Peyer's patch (tissue), 4 donors: ENCODE results near the gene PAQR9.

ENCODE experiments used
- POLR2A ChIP-seq, 2 donors: fragments of 450-650 bp; IDR thresholded peaks; one replicate each; pipeline ENCODE4 v1.5.1; 2017; ENCODE audit warnings: antibody characterized with exemption in 2 of 2, mild to moderate bottlenecking in 2 of 2, moderate library complexity in 2 of 2
- TF ChIP-seq, protein P1 (sequence below), 6 experiments: fragments of 450-650 bp in 4 of 6; fragments of 200-600 bp in 2 of 6; sonication (generic) in 1 of 6; IDR thresholded peaks; one replicate each; pipeline ENCODE4 v1.5.1; 2017 to 2019; ENCODE audit warnings: antibody characterized with exemption in 6 of 6, mild to moderate bottlenecking in 3 of 6, moderate library complexity in 1 of 6

GRCh38 chr3:142952272-142953193, 10.9 kb downstream of the PAQR9 start:
- TF ChIP-seq, protein P1, sequence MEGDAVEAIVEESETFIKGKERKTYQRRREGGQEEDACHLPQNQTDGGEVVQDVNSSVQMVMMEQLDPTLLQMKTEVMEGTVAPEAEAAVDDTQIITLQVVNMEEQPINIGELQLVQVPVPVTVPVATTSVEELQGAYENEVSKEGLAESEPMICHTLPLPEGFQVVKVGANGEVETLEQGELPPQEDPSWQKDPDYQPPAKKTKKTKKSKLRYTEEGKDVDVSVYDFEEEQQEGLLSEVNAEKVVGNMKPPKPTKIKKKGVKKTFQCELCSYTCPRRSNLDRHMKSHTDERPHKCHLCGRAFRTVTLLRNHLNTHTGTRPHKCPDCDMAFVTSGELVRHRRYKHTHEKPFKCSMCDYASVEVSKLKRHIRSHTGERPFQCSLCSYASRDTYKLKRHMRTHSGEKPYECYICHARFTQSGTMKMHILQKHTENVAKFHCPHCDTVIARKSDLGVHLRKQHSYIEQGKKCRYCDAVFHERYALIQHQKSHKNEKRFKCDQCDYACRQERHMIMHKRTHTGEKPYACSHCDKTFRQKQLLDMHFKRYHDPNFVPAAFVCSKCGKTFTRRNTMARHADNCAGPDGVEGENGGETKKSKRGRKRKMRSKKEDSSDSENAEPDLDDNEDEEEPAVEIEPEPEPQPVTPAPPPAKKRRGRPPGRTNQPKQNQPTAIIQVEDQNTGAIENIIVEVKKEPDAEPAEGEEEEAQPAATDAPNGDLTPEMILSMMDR (IDR thresholded peaks at IDR 0.05), result no peak
- no peak for TF ChIP-seq POLR2A (IDR thresholded peaks at IDR 0.05)
